GM19438 (cell line): ENCODE data around the gene EFEMP2.
"Not testable (repeated sequence)": the region's sequence is repeated elsewhere in the genome, so short reads cannot be mapped to it uniquely, and the experiment has no call there.

ENCODE experiments used
- ATAC-seq: cut with Tn5 transposase; IDR thresholded peaks from one replicate; pipeline ENCODE4 v1.9.1; 2021; ENCODE audit warnings: low read depth; ENCODE audit not compliant: unreplicated experiment

Gene EFEMP2

GRCh38 chr11:65900899-65901180 is 28.2 kb upstream of the EFEMP2 start:
- no peak for ATAC-seq

GRCh38 chr11:65900125-65900898 is 27.7 kb upstream of the EFEMP2 start, which contains the start of gene FOSL1:
Gene FOSL1, minus strand, starts transcription at chr11:65900388. Its CDS starts 49 bp downstream, at chr11:65900339.
- peak; percentile 75 for ATAC-seq

GRCh38 chr11:65899356-65900124 is 26.9 kb upstream of the EFEMP2 start:
- ATAC-seq, result no peak

- ATAC-seq, result no peak
Measured at GRCh38 chr11:65898656-65899355, 26.2 kb upstream of the EFEMP2 start.

GRCh38 chr11:65897020-65897471 is 24.4 kb upstream of the EFEMP2 start:
- ATAC-seq, result no peak

GRCh38 chr11:65896034-65896999 is 23.7 kb upstream of the EFEMP2 start:
- no peak for ATAC-seq

- ATAC-seq, result no peak
Measured at GRCh38 chr11:65895482-65895981, 22.9 kb upstream of the EFEMP2 start.

GRCh38 chr11:65894034-65894591 is 21.5 kb upstream of the EFEMP2 start:
- no peak for ATAC-seq

GRCh38 chr11:65892661-65893317 is 20.2 kb upstream of the EFEMP2 start:
- ATAC-seq, result no peak

GRCh38 chr11:65892137-65892540 is 19.5 kb upstream of the EFEMP2 start:
- ATAC-seq, result not testable (repeated sequence)

GRCh38 chr11:65891219-65892136 is 18.9 kb upstream of the EFEMP2 start:
- ATAC-seq, result no peak

- ATAC-seq, result peak; percentile 44
Measured at GRCh38 chr11:65890324-65891218, 18.0 kb upstream of the EFEMP2 start, which contains the start of gene CCDC85B. Gene CCDC85B, plus strand, starts transcription at chr11:65890673. Its CDS starts 111 bp downstream, at chr11:65890784.

GRCh38 chr11:65888163-65888814 is 15.7 kb upstream of the EFEMP2 start, which contains the start of gene FIBP:
Gene FIBP, minus strand, starts transcription at chr11:65888471. Its CDS starts 53 bp downstream, at chr11:65888418.
- peak; percentile 45 for ATAC-seq

- no peak for ATAC-seq
Measured at GRCh38 chr11:65887723-65888162, 15.1 kb upstream of the EFEMP2 start.

- ATAC-seq, result no peak
Measured at GRCh38 chr11:65886826-65887722, 14.5 kb upstream of the EFEMP2 start.
